KMS-11 (cell line): ENCODE measurements around the gene DCLRE1B.
A peak's percentile ranks its signal among the peaks of the same experiment; 100 is the strongest.

Source experiments
- H2AFZ ChIP-seq: fragments of 200-600 bp; sonication (generic); 2 replicates; pipeline ENCODE4 v1.6.1; 2016; ENCODE audit warnings: antibody characterized with exemption, mixed run types, low read depth
- H3K27ac ChIP-seq: fragments of 200-600 bp; sonication (generic); 2 replicates; pipeline ENCODE4 v1.6.1; 2016; ENCODE audit warnings: mild to moderate bottlenecking, mixed run types
- H3K27me3 ChIP-seq: fragments of 200-600 bp; sonication (generic); 2 replicates; pipeline ENCODE4 v1.6.1; 2017; ENCODE audit warnings: mild to moderate bottlenecking, low read depth, mixed run types, moderate library complexity; ENCODE audit not compliant: insufficient read depth
- H3K36me3 ChIP-seq: fragments of 200-600 bp; sonication (generic); 2 replicates; pipeline ENCODE4 v1.6.1; 2017; ENCODE audit warnings: mild to moderate bottlenecking, mixed run types; ENCODE audit not compliant: insufficient read depth
- H3K4me1 ChIP-seq: fragments of 200-600 bp; sonication (generic); 2 replicates; pipeline ENCODE4 v1.6.1; 2016; ENCODE audit warnings: mild to moderate bottlenecking, low read depth, mixed run types; ENCODE audit not compliant: poor library complexity, severe bottlenecking
- H3K4me2 ChIP-seq: fragments of 200-600 bp; sonication (generic); 2 replicates; pipeline ENCODE4 v1.7.0; 2016; ENCODE audit warnings: mild to moderate bottlenecking, mixed run types
- H3K4me3 ChIP-seq: fragments of 200-600 bp; sonication (generic); IDR thresholded peaks from 2 replicates; pipeline ENCODE4 v1.6.1; 2017; ENCODE audit warnings: low read depth, low read length, mixed read lengths; ENCODE audit not compliant: insufficient read depth
- H3K79me2 ChIP-seq: fragments of 200-600 bp; sonication (generic); 2 replicates; pipeline ENCODE4 v1.6.1; 2016; ENCODE audit warnings: low read depth, mixed run types; ENCODE audit not compliant: insufficient read depth
- H3K9ac ChIP-seq: fragments of 200-600 bp; sonication (generic); 2 replicates; pipeline ENCODE4 v1.6.1; 2016; ENCODE audit warnings: mild to moderate bottlenecking, mixed run types
- H4K20me1 ChIP-seq: fragments of 200-600 bp; sonication (generic); 2 replicates; pipeline ENCODE4 v1.6.1; 2016; ENCODE audit warnings: mild to moderate bottlenecking, mixed run types; ENCODE audit not compliant: insufficient read depth
- TF ChIP-seq, protein P1 (sequence below): fragments of 200-600 bp; sonication (generic); conservative IDR thresholded peaks from 2 replicates; pipeline ENCODE4 v1.6.1; 2017; ENCODE audit warnings: low read depth, mild to moderate bottlenecking, antibody characterized with exemption, low read length, moderate library complexity, mixed read lengths

DCLRE1B gene

DNA sequence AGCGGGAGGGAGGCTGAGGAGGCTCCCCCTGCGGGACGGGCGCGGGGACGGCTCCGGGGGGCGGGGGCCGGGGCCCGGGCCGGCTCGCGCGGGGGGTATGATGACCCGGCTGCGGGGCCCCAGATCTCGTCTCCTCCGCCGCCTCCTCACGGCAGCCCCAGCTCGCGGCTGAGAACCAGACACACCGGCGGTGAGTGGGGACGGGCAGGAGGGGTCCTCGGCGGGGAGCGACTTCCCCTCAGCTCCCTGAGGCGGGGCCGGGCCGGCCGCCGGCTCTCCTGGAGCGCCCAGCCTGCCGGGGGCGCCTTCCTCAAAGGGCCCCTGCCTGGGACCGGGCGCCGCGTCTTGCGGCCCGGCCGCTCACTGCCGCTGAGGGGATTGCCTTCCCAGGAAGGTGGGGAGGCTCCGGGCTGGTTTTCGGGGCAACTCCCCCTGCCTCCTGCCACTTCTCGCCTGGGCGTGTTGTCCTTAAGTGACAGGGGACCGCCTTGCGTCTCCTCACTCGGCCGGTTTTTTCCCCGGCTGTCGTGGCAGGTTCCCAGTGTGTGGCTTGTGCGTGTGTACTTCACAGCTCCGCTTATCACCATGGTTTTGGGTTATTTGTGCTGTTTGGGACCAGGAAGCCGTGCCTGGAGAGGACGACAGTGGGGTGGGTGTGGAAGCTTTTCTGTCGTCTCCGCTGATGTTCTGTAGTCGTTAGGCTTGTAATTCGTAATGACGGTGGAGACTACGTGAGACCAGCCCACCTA is 24.8 kb downstream of the DCLRE1B start:
- Histone ChIP-seq H3K4me1 (peaks cover 43% of the 10 kb centered on the region), H3K79me2 (peaks cover 52% of the 10 kb centered on the region), H3K4me2 (peak overlapping the region; percentile 90; the same call in 1 of the 2 replicates), H3K36me3 (no peaks in the 10 kb centered on the region), H3K4me3 (no peak overlapping the region), H3K27ac (peak overlapping the region; percentile 94), H2AFZ (no peak overlapping the region), H3K9ac (peak overlapping the region; percentile 91), H3K27me3 (no peaks in the 10 kb centered on the region), H4K20me1 (no peaks in the 10 kb centered on the region)
- TF ChIP-seq, protein P1, sequence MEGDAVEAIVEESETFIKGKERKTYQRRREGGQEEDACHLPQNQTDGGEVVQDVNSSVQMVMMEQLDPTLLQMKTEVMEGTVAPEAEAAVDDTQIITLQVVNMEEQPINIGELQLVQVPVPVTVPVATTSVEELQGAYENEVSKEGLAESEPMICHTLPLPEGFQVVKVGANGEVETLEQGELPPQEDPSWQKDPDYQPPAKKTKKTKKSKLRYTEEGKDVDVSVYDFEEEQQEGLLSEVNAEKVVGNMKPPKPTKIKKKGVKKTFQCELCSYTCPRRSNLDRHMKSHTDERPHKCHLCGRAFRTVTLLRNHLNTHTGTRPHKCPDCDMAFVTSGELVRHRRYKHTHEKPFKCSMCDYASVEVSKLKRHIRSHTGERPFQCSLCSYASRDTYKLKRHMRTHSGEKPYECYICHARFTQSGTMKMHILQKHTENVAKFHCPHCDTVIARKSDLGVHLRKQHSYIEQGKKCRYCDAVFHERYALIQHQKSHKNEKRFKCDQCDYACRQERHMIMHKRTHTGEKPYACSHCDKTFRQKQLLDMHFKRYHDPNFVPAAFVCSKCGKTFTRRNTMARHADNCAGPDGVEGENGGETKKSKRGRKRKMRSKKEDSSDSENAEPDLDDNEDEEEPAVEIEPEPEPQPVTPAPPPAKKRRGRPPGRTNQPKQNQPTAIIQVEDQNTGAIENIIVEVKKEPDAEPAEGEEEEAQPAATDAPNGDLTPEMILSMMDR, result no peak

DNA sequence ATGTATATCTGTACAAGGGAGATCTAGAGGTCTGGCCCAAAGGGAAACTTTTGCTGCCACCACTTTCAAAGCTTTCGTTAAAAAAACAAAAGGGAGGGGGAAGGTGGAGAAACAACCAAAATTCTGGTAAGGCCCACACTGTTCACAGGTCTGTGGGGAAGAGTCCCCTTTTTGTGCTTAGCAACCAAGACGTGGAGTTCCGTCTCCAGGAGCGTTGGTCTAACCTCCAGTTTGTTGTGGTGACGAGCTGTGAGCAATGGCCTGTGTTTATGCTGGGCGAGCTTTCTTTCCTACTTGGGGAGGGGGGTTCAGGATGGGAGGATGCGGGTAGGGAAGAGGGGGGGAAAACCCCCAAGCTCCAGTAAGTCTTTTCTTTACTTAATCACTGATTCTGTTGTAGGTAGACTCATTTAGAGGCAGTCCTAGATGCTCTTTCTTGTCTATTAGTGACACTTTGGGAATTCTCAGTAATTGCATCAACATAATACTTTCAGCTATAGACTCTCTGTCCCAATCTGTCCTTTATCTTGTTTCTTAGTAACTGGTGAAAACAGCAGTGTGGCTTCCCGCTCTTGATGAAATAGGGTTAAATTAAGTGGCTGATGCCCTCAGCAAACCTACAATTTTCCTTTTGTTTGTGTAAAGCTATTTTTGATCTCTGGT is 25.5 kb downstream of the DCLRE1B start:
- H3K27me3 ChIP-seq, result no peaks in the 10 kb centered on the region
- peak overlapping the region; percentile 91 for H3K9ac ChIP-seq
- H3K4me2 ChIP-seq, result peak overlapping the region; percentile 90
- H3K79me2 ChIP-seq, result peaks cover 59% of the 10 kb centered on the region
- H2AFZ ChIP-seq, result no peak overlapping the region
- peak overlapping the region; percentile 94 for H3K27ac ChIP-seq
- no peaks in the 10 kb centered on the region for H3K36me3 ChIP-seq
- peaks cover 51% of the 10 kb centered on the region for H3K4me1 ChIP-seq
- H3K4me3 ChIP-seq, result no peak overlapping the region
- H4K20me1 ChIP-seq, result no peaks in the 10 kb centered on the region
- TF ChIP-seq, protein P1, result no peak

DNA sequence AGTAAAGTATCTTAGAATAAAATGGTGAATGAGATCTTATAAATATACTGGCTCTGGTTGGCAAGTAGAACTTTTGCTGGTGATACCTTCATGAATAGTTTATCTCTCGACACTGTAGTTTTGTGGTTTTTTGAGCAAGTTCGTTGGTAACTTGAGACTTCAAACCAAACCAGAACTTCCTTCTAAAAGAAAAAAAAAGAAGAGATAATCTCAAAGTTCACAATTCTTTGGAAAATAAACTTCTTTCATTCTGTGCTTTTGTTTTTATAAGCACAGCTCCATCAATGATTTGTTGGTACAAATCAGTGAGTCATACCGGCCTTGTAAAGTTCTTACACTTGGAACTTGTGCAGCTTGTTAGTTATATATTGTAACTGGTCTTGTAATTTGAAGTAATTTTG is 26.3 kb downstream of the DCLRE1B start:
- H3K79me2 ChIP-seq, result peaks cover 67% of the 10 kb centered on the region

DNA sequence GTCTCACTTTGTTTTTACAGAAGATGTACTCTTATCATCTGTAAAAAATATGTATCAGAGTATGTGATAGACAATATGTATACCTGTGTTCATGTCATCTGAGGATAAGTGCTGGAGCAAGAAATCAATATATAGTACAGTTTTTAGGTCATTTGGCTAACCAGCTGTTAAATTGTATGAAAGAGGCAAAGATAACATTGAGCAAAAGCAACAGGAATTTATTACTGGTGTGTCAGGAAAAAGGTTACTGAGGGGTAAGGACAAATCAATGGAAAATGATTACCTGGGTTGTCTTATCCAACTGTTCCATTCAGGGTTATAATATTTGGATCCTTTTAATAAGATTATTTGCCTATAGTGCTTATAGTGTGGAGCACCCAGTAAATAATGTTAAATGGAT is 28.9 kb downstream of the DCLRE1B start:
- Histone ChIP-seq H3K27me3 (no peaks in the 10 kb centered on the region), H3K79me2 (peaks cover 93% of the 10 kb centered on the region), H3K4me1 (peaks cover 71% of the 10 kb centered on the region), H3K4me3 (no peak overlapping the region), H3K9ac (no peak overlapping the region), H3K27ac (no peak overlapping the region), H2AFZ (no peak overlapping the region), H3K4me2 (no peak overlapping the region), H4K20me1 (peaks cover 3% of the 10 kb centered on the region; the same call in 1 of the 2 replicates), H3K36me3 (no peaks in the 10 kb centered on the region)
- TF ChIP-seq, protein P1, result no peak

More for the DNA sequence above, 26.3 kb downstream of the DCLRE1B start:
- H4K20me1 ChIP-seq, result peaks cover 3% of the 10 kb centered on the region; the same call in 1 of the 2 replicates
- no peaks in the 10 kb centered on the region for H3K36me3 ChIP-seq
- H3K4me2 ChIP-seq, result peak overlapping the region; percentile 90
- no peak overlapping the region for H3K4me3 ChIP-seq
- no peak overlapping the region for H2AFZ ChIP-seq
- H3K9ac ChIP-seq, result peak overlapping the region; percentile 91
- H3K27ac ChIP-seq, result peak overlapping the region; percentile 94
- H3K27me3 ChIP-seq, result no peaks in the 10 kb centered on the region
- TF ChIP-seq, protein P1, result no peak
- H3K4me1 ChIP-seq, result peaks cover 59% of the 10 kb centered on the region
